ENCODE measurements around the gene COL2A1. TPM values are rescaled to one million over a fixed set of nuclear protein-coding genes. Genes with fewer than 3 reads are reported as not detected.

Gene COL2A1
- total and polyA plus RNA-seq, 2 donors (not counting 3 experiments of a cell fraction or from before 2014, with no cell fraction given), result not detected

DNA sequence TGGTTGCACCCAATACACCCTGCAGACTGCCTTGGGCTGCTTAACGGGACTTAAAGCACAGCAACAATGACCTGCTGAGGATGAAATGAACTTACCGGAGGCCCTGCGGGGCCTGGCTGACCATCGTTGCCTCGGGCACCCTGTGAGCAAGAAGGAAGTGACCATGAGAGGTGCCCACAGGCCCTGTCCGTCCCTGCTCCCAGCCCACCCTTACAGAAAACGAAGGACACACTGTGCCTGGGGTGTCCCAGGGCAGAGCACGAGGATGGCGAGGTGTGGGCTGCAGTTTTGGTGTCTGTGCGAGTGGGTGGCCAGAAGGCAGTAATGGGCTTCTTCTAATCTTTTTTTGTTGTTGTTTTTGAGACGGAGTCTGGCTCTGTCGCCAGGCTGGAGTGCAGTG, 14.6 kb downstream of the COL2A1 start:
- Histone ChIP-seq H3K4me3 (replicated peaks in 1 of 3; ENCODE audit: insufficient read depth in 1 of 3, low read depth in 1 of 3, low read length in 3 of 3) (no peak overlapping the region), H4K20me1 (replicated peaks; ENCODE audit: control insufficient read depth, extremely low read depth, insufficient read depth, low read length) (no peaks in the 10 kb centered on the region), H3K4me1 (ENCODE audit: control insufficient read depth, extremely low read depth, insufficient read depth, low read length) (no peaks in the 10 kb centered on the region), H3K27ac (ENCODE audit: insufficient read depth, low read depth, low read length) (no peak overlapping the region), H3K9me1 (replicated peaks; ENCODE audit: control insufficient read depth, extremely low read depth, insufficient read depth, low read length) (no peaks in the 10 kb centered on the region), H2AFZ (ENCODE audit: low read depth, low read length) (no peak overlapping the region), H3K9me3 (replicated peaks; ENCODE audit: control insufficient read depth, insufficient read depth, low read length) (no peaks in the 10 kb centered on the region), H3K9ac (replicated peaks; ENCODE audit: extremely low read depth, insufficient read depth, low read length) (no peak overlapping the region), H3K79me2 (ENCODE audit: control insufficient read depth, insufficient read depth, low read length) (no peaks in the 10 kb centered on the region), H3K4me2 (ENCODE audit: insufficient read depth, low read length) (no peak overlapping the region), H3K27me3 (ENCODE audit: control insufficient read depth in 2 of 2, insufficient read depth in 2 of 2, low read length in 2 of 2) (peaks cover 3 to 6% of the 10 kb centered on the region in 2 experiments), H3K36me3 (ENCODE audit: control insufficient read depth in 2 of 2, extremely low read depth in 1 of 2, insufficient read depth in 2 of 2, low read length in 2 of 2) (no peaks in the 10 kb centered on the region)
- intact Hi-C loops (cut with micrococcal nuclease) (no loop called here), dilution Hi-C loops (cut with MboI; ENCODE audit: extremely low pct_ligation_motif_present, low sequenced_read_pairs) (no loop called here)
- no peak for TF ChIP-seq JUN (IDR thresholded peaks at IDR 0.05; ENCODE audit: borderline replicate concordance, insufficient read depth, insufficient read length, low read depth)
- TF ChIP-seq POLR2AphosphoS5 (IDR thresholded peaks at IDR 0.05; ENCODE audit: insufficient read depth, low read depth, low read length), result no peak
- no peak for TF ChIP-seq GATA2 (IDR thresholded peaks at IDR 0.05; ENCODE audit: insufficient read depth, insufficient read length, low read depth, low read length)
- TF ChIP-seq, protein P1, sequence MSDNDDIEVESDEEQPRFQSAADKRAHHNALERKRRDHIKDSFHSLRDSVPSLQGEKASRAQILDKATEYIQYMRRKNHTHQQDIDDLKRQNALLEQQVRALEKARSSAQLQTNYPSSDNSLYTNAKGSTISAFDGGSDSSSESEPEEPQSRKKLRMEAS (IDR thresholded peaks at IDR 0.05; ENCODE audit: insufficient read depth, insufficient read length), result no peak
- TF ChIP-seq CTCF (IDR thresholded peaks at IDR 0.05; ENCODE audit: extremely low read depth in 1 of 2, insufficient read depth in 1 of 2, low read depth in 1 of 2, low read length in 2 of 2), result no peak
- TF ChIP-seq POLR2A (IDR thresholded peaks at IDR 0.05; ENCODE audit: low read depth, low read length), result no peak
- TF ChIP-seq EZH2 (IDR thresholded peaks at IDR 0.05; ENCODE audit: borderline replicate concordance, low read depth, low read length, severe bottlenecking), result no peak
- TF ChIP-seq FOS (IDR thresholded peaks at IDR 0.05; ENCODE audit: borderline replicate concordance, insufficient read depth, low read length), result no peak
- no TSS peak for BruUV-seq (replicated peaks)
- CTCF ChIA-PET, result no interaction called here
- FAIRE-seq (no peak), DNase-seq (ENCODE audit: low read depth, low spot score) (no peak)
- POLR2A ChIA-PET, result no interaction called here

Data from endothelial cell of umbilical vein (primary cell).